ENCODE results near the gene DPPA5. TPM values are rescaled to one million over a fixed set of nuclear protein-coding genes. Genes with fewer than 3 reads are reported as not detected.

The DPPA5 gene
- total RNA-seq, 1 experiment from 2014 or later, result not detected

- ChIA-PET POLR2A (no interaction called here), CTCF (no interaction called here)
- no peak overlapping the region for H3K4me3 Mint-ChIP-seq (ENCODE audit: unreplicated experiment)
- no peaks in the 10 kb centered on the region for H3K9me3 ChIP-seq
- H3K36me3 ChIP-seq (ENCODE audit: control insufficient read depth, insufficient read depth, low read length), result no peaks in the 10 kb centered on the region
- no peak for DNase-seq
- no peak overlapping the region for H3K4me3 ChIP-seq (ENCODE audit: low read depth, low read length)
- no peaks in the 10 kb centered on the region for H3K27me3 Mint-ChIP-seq (ENCODE audit: insufficient read depth, unreplicated experiment)
- TF ChIP-seq CTCF (IDR thresholded peaks at IDR 0.05; ENCODE audit: insufficient read depth in 1 of 2, low read depth in 1 of 2, low read length in 1 of 2, severe bottlenecking in 1 of 2, unreplicated experiment in 1 of 2), result no peak
- no peak overlapping the region for H3K27ac Mint-ChIP-seq (ENCODE audit: unreplicated experiment)
- H3K4me1 Mint-ChIP-seq (ENCODE audit: low read depth, unreplicated experiment), result peaks cover 13% of the 10 kb centered on the region
- no peaks in the 10 kb centered on the region for H3K9me3 Mint-ChIP-seq (ENCODE audit: unreplicated experiment)
- H3K4me1 ChIP-seq, result peaks cover 7% of the 10 kb centered on the region; the same call in 1 of the 2 replicates
- intact Hi-C loops (cut with micrococcal nuclease; ENCODE audit: unreplicated experiment), result loop anchor here (5.0 kb wide), 1 partner anchor 44 kb away; no protein-coding TSS in a partner anchor
- no peaks in the 10 kb centered on the region for H3K36me3 Mint-ChIP-seq (ENCODE audit: insufficient read depth, unreplicated experiment)
- no TSS peak for BruUV-seq (replicated peaks)
- H3K27me3 ChIP-seq (replicated peaks; ENCODE audit: control insufficient read depth, insufficient read depth, low read length), result no peaks in the 10 kb centered on the region
Measured at GRCh38 chr6:73343164-73343563, 10.9 kb downstream of the DPPA5 start.

GRCh38 chr6:73342174-73342573 is 11.9 kb downstream of the DPPA5 start:
- DNase-seq, result no peak
- no peak overlapping the region for H3K4me3 Mint-ChIP-seq (ENCODE audit: unreplicated experiment)
- CTCF ChIA-PET, result no interaction called here
- Histone ChIP-seq H3K9me3 (no peaks in the 10 kb centered on the region), H3K36me3 (ENCODE audit: control insufficient read depth, insufficient read depth, low read length) (no peaks in the 10 kb centered on the region), H3K4me3 (ENCODE audit: low read depth, low read length) (no peak overlapping the region), H3K27me3 (replicated peaks; ENCODE audit: control insufficient read depth, insufficient read depth, low read length) (no peaks in the 10 kb centered on the region), H3K4me1 (peaks cover 7% of the 10 kb centered on the region; the same call in 1 of the 2 replicates)
- peaks cover 13% of the 10 kb centered on the region for H3K4me1 Mint-ChIP-seq (ENCODE audit: low read depth, unreplicated experiment)
- H3K36me3 Mint-ChIP-seq (ENCODE audit: insufficient read depth, unreplicated experiment), result no peaks in the 10 kb centered on the region
- H3K27ac Mint-ChIP-seq (ENCODE audit: unreplicated experiment), result no peak overlapping the region
- no peaks in the 10 kb centered on the region for H3K9me3 Mint-ChIP-seq (ENCODE audit: unreplicated experiment)
- no peak for TF ChIP-seq CTCF (IDR thresholded peaks at IDR 0.05; ENCODE audit: insufficient read depth in 1 of 2, low read depth in 1 of 2, low read length in 1 of 2, severe bottlenecking in 1 of 2, unreplicated experiment in 1 of 2)
- no TSS peak for BruUV-seq (replicated peaks)
- POLR2A ChIA-PET, result no interaction called here
- intact Hi-C loops (cut with micrococcal nuclease; ENCODE audit: unreplicated experiment), result loop anchor here (5.0 kb wide), 1 partner anchor 45 kb away; no protein-coding TSS in a partner anchor
- H3K27me3 Mint-ChIP-seq (ENCODE audit: insufficient read depth, unreplicated experiment), result no peaks in the 10 kb centered on the region

- no peaks in the 10 kb centered on the region for H3K27me3 Mint-ChIP-seq (ENCODE audit: insufficient read depth, unreplicated experiment)
- CTCF ChIA-PET, result no interaction called here
- BruUV-seq (replicated peaks), result no TSS peak
Measured at GRCh38 chr6:73341335-73341734, 12.7 kb downstream of the DPPA5 start.

More at GRCh38 chr6:73341335-73341734, 12.7 kb downstream of the DPPA5 start:
- H3K27me3 ChIP-seq (replicated peaks; ENCODE audit: control insufficient read depth, insufficient read depth, low read length), result no peaks in the 10 kb centered on the region
- intact Hi-C loops (cut with micrococcal nuclease; ENCODE audit: unreplicated experiment), result loop anchor here (5.0 kb wide), 1 partner anchor 46 kb away; no protein-coding TSS in a partner anchor
- peaks cover 7% of the 10 kb centered on the region; the same call in 1 of the 2 replicates for H3K4me1 ChIP-seq
- DNase-seq, result no peak
- H3K36me3 ChIP-seq (ENCODE audit: control insufficient read depth, insufficient read depth, low read length), result no peaks in the 10 kb centered on the region
- no peaks in the 10 kb centered on the region for H3K9me3 ChIP-seq
- TF ChIP-seq CTCF (IDR thresholded peaks at IDR 0.05; ENCODE audit: insufficient read depth in 1 of 2, low read depth in 1 of 2, low read length in 1 of 2, severe bottlenecking in 1 of 2, unreplicated experiment in 1 of 2), result no peak
- POLR2A ChIA-PET, result no interaction called here
- no peak overlapping the region for H3K27ac Mint-ChIP-seq (ENCODE audit: unreplicated experiment)
- no peak overlapping the region for H3K4me3 ChIP-seq (ENCODE audit: low read depth, low read length)
- no peaks in the 10 kb centered on the region for H3K36me3 Mint-ChIP-seq (ENCODE audit: insufficient read depth, unreplicated experiment)
- no peak overlapping the region for H3K4me3 Mint-ChIP-seq (ENCODE audit: unreplicated experiment)
- H3K9me3 Mint-ChIP-seq (ENCODE audit: unreplicated experiment), result no peaks in the 10 kb centered on the region
- H3K4me1 Mint-ChIP-seq (ENCODE audit: low read depth, unreplicated experiment), result peaks cover 13% of the 10 kb centered on the region
